ENCODE measurements around the gene RBBP6.

RBBP6 gene

GRCh38 chr16:24499193-24499814 is 40.1 kb upstream of the RBBP6 start:
- Mint-ChIP-seq H3K27ac (no peak overlapping the region), H3K9me3 (no peaks in the 10 kb centered on the region), H3K4me3 (no peak overlapping the region), H3K27me3 (ENCODE audit: low read depth) (peaks cover 19% of the 10 kb centered on the region), H3K4me1 (peaks cover 6% of the 10 kb centered on the region), H3K36me3 (ENCODE audit: low read depth) (no peaks in the 10 kb centered on the region)
- peak in 2 of 3 experiments; percentile 19 to 20 for TF ChIP-seq CTCF (IDR thresholded peaks at IDR 0.05; ENCODE audit: unreplicated experiment in 3 of 3)

GRCh38 chr16:24504472-24505345 is 34.7 kb upstream of the RBBP6 start:
- peaks cover 33% of the 10 kb centered on the region for H3K27me3 Mint-ChIP-seq (ENCODE audit: low read depth)
- TF ChIP-seq CTCF (IDR thresholded peaks at IDR 0.05; ENCODE audit: unreplicated experiment in 3 of 3) = peak; percentile 69 to 80 (median 76)
- no peak overlapping the region for H3K27ac Mint-ChIP-seq
- H3K4me1 Mint-ChIP-seq = no peaks in the 10 kb centered on the region
- no peaks in the 10 kb centered on the region for H3K9me3 Mint-ChIP-seq
- H3K36me3 Mint-ChIP-seq (ENCODE audit: low read depth) = no peaks in the 10 kb centered on the region
- H3K4me3 Mint-ChIP-seq = no peak overlapping the region

DNA sequence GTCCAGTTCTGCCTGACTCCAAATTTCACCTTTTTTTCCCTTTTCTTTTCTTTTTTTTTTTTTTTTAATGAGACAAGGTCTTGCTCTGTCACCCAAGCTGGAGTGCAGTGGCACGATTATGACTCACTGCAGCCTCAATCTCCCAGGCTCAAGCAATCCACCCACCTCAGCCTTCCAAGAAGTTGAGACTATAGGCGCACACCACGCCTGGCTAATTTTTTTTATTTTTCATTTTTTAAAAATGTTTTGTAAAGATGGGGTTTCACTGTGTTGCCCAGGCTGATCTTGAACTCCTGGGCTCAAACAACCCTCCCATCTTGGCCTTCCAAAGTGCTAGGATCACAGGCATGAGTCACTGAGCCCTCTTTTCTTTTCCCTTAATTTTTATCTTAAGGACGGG is 33.4 kb upstream of the RBBP6 start:
- TF ChIP-seq CTCF (IDR thresholded peaks at IDR 0.05; ENCODE audit: unreplicated experiment in 3 of 3) = no peak
- H3K27ac Mint-ChIP-seq = no peak overlapping the region

DNA sequence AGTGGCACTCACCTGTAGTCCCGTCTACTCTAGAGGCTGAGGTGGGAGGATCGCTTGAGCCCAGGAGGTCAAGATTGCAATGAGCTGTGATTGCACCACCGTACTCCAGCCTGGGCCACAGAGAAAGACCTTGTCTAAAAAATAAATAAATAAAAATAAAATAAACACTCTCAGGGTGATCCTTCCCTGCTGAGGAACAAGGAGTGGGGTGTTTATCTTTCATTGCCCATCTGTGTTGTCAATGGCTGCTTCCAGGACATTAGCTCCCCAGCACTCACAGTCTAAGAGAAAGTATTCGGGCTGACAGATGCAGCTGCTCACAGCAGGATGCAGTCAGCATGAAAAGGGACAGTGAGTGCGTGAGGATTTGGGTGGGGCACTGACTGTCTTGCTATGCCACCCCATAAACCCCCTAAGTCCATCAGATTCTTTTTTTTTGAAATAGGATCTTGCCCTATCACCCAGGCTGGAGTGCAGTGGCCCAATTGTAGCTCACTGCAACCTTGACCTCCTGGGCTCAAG is 31.3 kb upstream of the RBBP6 start:
- peaks cover 32% of the 10 kb centered on the region for H3K27me3 Mint-ChIP-seq (ENCODE audit: low read depth)
- no peak overlapping the region for H3K27ac Mint-ChIP-seq
- no peak for TF ChIP-seq CTCF (IDR thresholded peaks at IDR 0.05; ENCODE audit: unreplicated experiment in 3 of 3)
- no peaks in the 10 kb centered on the region for H3K4me1 Mint-ChIP-seq
- H3K9me3 Mint-ChIP-seq = no peaks in the 10 kb centered on the region
- no peaks in the 10 kb centered on the region for H3K36me3 Mint-ChIP-seq (ENCODE audit: low read depth)
- H3K4me3 Mint-ChIP-seq = no peak overlapping the region

More for the DNA sequence above, 33.4 kb upstream of the RBBP6 start:
- Mint-ChIP-seq H3K4me1 (no peaks in the 10 kb centered on the region), H3K4me3 (no peak overlapping the region), H3K36me3 (ENCODE audit: low read depth) (no peaks in the 10 kb centered on the region), H3K27me3 (ENCODE audit: low read depth) (peaks cover 29% of the 10 kb centered on the region), H3K9me3 (no peaks in the 10 kb centered on the region)

DNA sequence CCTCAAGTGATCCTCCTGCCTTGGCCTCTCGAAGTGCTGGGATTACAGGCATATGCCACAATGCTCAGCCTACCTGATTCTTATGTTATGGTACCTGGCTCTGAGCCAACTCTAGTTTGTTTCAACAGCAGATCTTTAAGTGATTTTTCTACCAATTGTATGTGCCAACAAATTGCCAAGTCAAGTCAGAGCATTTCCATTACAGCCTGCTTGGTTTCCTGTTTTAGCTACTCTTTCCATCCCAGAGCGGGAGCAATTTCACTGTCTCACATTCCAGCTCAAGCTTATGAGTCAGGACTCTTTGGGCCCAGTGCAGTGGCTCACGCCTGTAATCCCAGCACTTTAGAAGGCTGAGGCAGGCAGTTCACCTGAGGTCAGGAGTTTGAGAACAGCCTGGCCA is 30.8 kb upstream of the RBBP6 start:
- no peak overlapping the region for H3K4me3 Mint-ChIP-seq
- H3K9me3 Mint-ChIP-seq = no peaks in the 10 kb centered on the region
- no peak for TF ChIP-seq CTCF (IDR thresholded peaks at IDR 0.05; ENCODE audit: unreplicated experiment in 3 of 3)
- no peak overlapping the region for H3K27ac Mint-ChIP-seq
- no peaks in the 10 kb centered on the region for H3K36me3 Mint-ChIP-seq (ENCODE audit: low read depth)
- H3K27me3 Mint-ChIP-seq (ENCODE audit: low read depth) = peaks cover 27% of the 10 kb centered on the region
- no peaks in the 10 kb centered on the region for H3K4me1 Mint-ChIP-seq
